ENCODE data around the gene HMGXB3. TPM values are rescaled to one million over a fixed set of nuclear protein-coding genes. Genes with fewer than 3 reads are reported as not detected.

The HMGXB3 gene
- total and polyA plus RNA-seq, 4 donors, result 2.7 to 22.9 (median 11.0) TPM

GRCh38 chr5:150061538-150061995 is 61.0 kb downstream of the HMGXB3 start:
- no peak for DNase-seq (ENCODE audit: low spot score)
- no peaks in the 10 kb centered on the region for H3K36me3 ChIP-seq (ENCODE audit: control insufficient read depth in 4 of 4, insufficient read depth in 3 of 4, low read depth in 1 of 4, low read length in 3 of 4)
- no peaks in the 10 kb centered on the region for H3K27me3 ChIP-seq (ENCODE audit: control insufficient read depth in 4 of 4, insufficient read depth in 4 of 4, low read length in 3 of 4)
- H3K4me3 ChIP-seq (ENCODE audit: low read depth in 1 of 3, low read length in 3 of 3), result no peak overlapping the region
- peaks cover 0 to 5% (median 0%) of the 10 kb centered on the region in 4 donors for H3K4me1 ChIP-seq (ENCODE audit: control insufficient read depth in 4 of 4, insufficient read depth in 4 of 4, low read length in 3 of 4)
- TF ChIP-seq GABPA (IDR thresholded peaks at IDR 0.05 in 1 of 2, conservative IDR thresholded peaks at IDR 0.05 in 1 of 2) (no peak), HNF4A (conservative IDR thresholded peaks at IDR 0.05) (no peak), FOXA1 (IDR thresholded peaks at IDR 0.05) (no peak), YY1 (IDR thresholded peaks at IDR 0.05) (no peak), JUND (IDR thresholded peaks at IDR 0.05) (no peak), FOXA2 (IDR thresholded peaks at IDR 0.05) (no peak), TAF1 (conservative IDR thresholded peaks at IDR 0.05) (no peak), ZBTB33 (IDR thresholded peaks at IDR 0.05) (no peak), RXRA (IDR thresholded peaks at IDR 0.05) (no peak), RAD21 (IDR thresholded peaks at IDR 0.05) (no peak), ATF3 (IDR thresholded peaks at IDR 0.05) (no peak), SP1 (IDR thresholded peaks at IDR 0.05) (no peak), HNF4G (IDR thresholded peaks at IDR 0.05) (no peak), NR2F2 (IDR thresholded peaks at IDR 0.05) (no peak), CTCF (IDR thresholded peaks at IDR 0.05; ENCODE audit: low read depth, low read length, missing input control) (no peak), REST (IDR thresholded peaks at IDR 0.05) (no peak), MAX (IDR thresholded peaks at IDR 0.05) (no peak), EGR1 (IDR thresholded peaks at IDR 0.05; ENCODE audit: low read depth in 2 of 2) (no peak)
- no peaks in the 10 kb centered on the region for H3K9me3 ChIP-seq (ENCODE audit: control insufficient read depth in 4 of 4, low read length in 3 of 4)
- WGBS, result 91% methylated on average over 12 of the region's 12 CpGs
- no peak overlapping the region for H3K27ac ChIP-seq (ENCODE audit: low read depth in 1 of 2, low read length in 2 of 2)
- H3K9ac ChIP-seq (ENCODE audit: low read depth in 1 of 2, low read length in 2 of 2), result no peak overlapping the region
